Breast epithelium (tissue), 3 donors: ENCODE data around the gene CREG1.

Experiments used
- CTCF ChIP-seq, 3 donors: fragments of 450-650 bp; IDR thresholded peaks; one replicate each; pipeline ENCODE4 v1.5.1; 2016 to 2017; ENCODE audit warnings: antibody characterized with exemption in 3 of 3, mild to moderate bottlenecking in 3 of 3, moderate library complexity in 3 of 3
- POLR2A ChIP-seq: fragments of 450-650 bp; IDR thresholded peaks from one replicate; pipeline ENCODE4 v1.6.1; 2016; ENCODE audit warnings: antibody characterized with exemption, mild to moderate bottlenecking, moderate library complexity
- POLR2AphosphoS5 ChIP-seq, 3 donors: sonication (generic); formaldehyde crosslinking; IDR thresholded peaks; one replicate each; pipeline ENCODE4 v1.6.1; 2017; ENCODE audit warnings: antibody characterized with exemption in 3 of 3

- TF ChIP-seq CTCF (IDR thresholded peaks at IDR 0.05), result no peak
- TF ChIP-seq POLR2A, result no peak
- TF ChIP-seq POLR2AphosphoS5 (IDR thresholded peaks at IDR 0.05), result no peak
Observed at GRCh38 chr1:167499664-167500101, 53.9 kb downstream of the CREG1 start.
